ENCODE data around the gene CXorf58. TPM values are rescaled to one million over a fixed set of nuclear protein-coding genes. Genes with fewer than 3 reads are reported as not detected.
"Not testable (repeated sequence)": the region's sequence is repeated elsewhere in the genome, so short reads cannot be mapped to it uniquely, and the experiment has no call there.

Gene CXorf58
- total RNA-seq (not detected), polyA plus RNA-seq (under 1 TPM in 1 of 2 donors, not detected in 1; 0.14 TPM)

- H3K4me1 Mint-ChIP-seq: peaks cover 7 to 22% (median 13%) of the 10 kb centered on the region in 4 donors
- ChIA-PET CTCF (ENCODE audit: partially characterized antibody) (interaction anchor here (0.8 to 4.1 kb wide), 13 partner anchors 16 to 241 kb away, joined by 3 to 53 read pairs (median 4); partner anchors contain the start of genes EIF2S3, KLHL15, PRDX4 and SAT1), POLR2A (ENCODE audit: partially characterized antibody) (interaction anchor here (0.6 to 4.0 kb wide), 14 partner anchors 22 to 335 kb away, joined by 3 to 44 read pairs (median 4); partner anchors contain the start of genes ACOT9, EIF2S3, KLHL15 and PRDX4)
- peak; percentile 91 to 95 (median 92) for DNase-seq
- no peaks in the 10 kb centered on the region for H3K27me3 ChIP-seq (ENCODE audit: insufficient read depth, low read length)
- peak within 1 kb of the TSS; percentile 78 to 91 (median 84) for H3K4me3 Mint-ChIP-seq
- intact Hi-C loops (cut with micrococcal nuclease): loop anchor here (1.0 to 10.0 kb wide), 8 partner anchors 46 to 1163 kb away; partner anchors contain the start of genes EIF2S3, PRDX4 and SAT1
- no peaks in the 10 kb centered on the region for H3K36me3 ChIP-seq (ENCODE audit: insufficient read depth, low read length)
- H3K4me1 ChIP-seq (ENCODE audit: insufficient read depth, low read length): peaks cover 28% of the 10 kb centered on the region
- no peaks in the 10 kb centered on the region for H3K9me3 ChIP-seq (ENCODE audit: control insufficient read depth in 1 of 2, low read length in 2 of 2)
- H3K27ac Mint-ChIP-seq: peak within 1 kb of the TSS; percentile 88 to 96 (median 91)
- no peaks in the 10 kb centered on the region for H3K27me3 Mint-ChIP-seq
- peak within 1 kb of the TSS in 1 of 2 donors; percentile 68 for H3K4me3 ChIP-seq (ENCODE audit: low read length in 2 of 2)
- H3K36me3 Mint-ChIP-seq: no peaks in the 10 kb centered on the region
- no peaks in the 10 kb centered on the region for H3K9me3 Mint-ChIP-seq
- peak within 1 kb of the TSS; percentile 78 for H3K27ac ChIP-seq (ENCODE audit: low read depth, low read length)
These were observed at the start of gene CXorf58, which contains the start of gene APOO for GRCh38 chrX:23907498-23908218. CXorf58 (plus strand) TSS chrX:23908006; CDS start chrX:23910303, 2,297 bp downstream. APOO (minus strand) TSS chrX:23907938; CDS start chrX:23907702, 236 bp downstream.

GRCh38 chrX:23859238-23859637 is 48.6 kb upstream of the CXorf58 start:
- H3K4me1 ChIP-seq (ENCODE audit: insufficient read depth, low read length); H3K27ac ChIP-seq (ENCODE audit: low read depth, low read length); H3K27ac Mint-ChIP-seq; H3K9me3 Mint-ChIP-seq; H3K4me1 Mint-ChIP-seq; CTCF ChIA-PET (ENCODE audit: partially characterized antibody); H3K4me3 Mint-ChIP-seq; DNase-seq; H3K4me3 ChIP-seq (ENCODE audit: low read length in 2 of 2); POLR2A ChIA-PET (ENCODE audit: partially characterized antibody); H3K27me3 Mint-ChIP-seq; intact Hi-C loops (cut with micrococcal nuclease); H3K9me3 ChIP-seq (ENCODE audit: control insufficient read depth in 1 of 2, low read length in 2 of 2); H3K27me3 ChIP-seq (ENCODE audit: insufficient read depth, low read length); H3K36me3 ChIP-seq (ENCODE audit: insufficient read depth, low read length): not testable (repeated sequence)
- peaks cover 7 to 11% of the 10 kb centered on the region in 2 donors for H3K36me3 Mint-ChIP-seq

- peaks cover 9 to 14% of the 10 kb centered on the region in 2 donors for H3K36me3 Mint-ChIP-seq
- CTCF ChIA-PET (ENCODE audit: partially characterized antibody): interaction anchor here (1.5 kb wide), 1 partner anchor 40 kb away, joined by 4 read pairs; no protein-coding TSS in a partner anchor
- H3K27me3 Mint-ChIP-seq: no peaks in the 10 kb centered on the region
- peak overlapping the region in 1 of 7 donors; percentile 42 for H3K27ac Mint-ChIP-seq
- H3K27me3 ChIP-seq (ENCODE audit: insufficient read depth, low read length): no peaks in the 10 kb centered on the region
- no peaks in the 10 kb centered on the region for H3K36me3 ChIP-seq (ENCODE audit: insufficient read depth, low read length)
- H3K4me1 Mint-ChIP-seq: no peaks in the 10 kb centered on the region
- H3K9me3 Mint-ChIP-seq: peaks cover 0 to 1% (median 0%) of the 10 kb centered on the region in 8 donors
- DNase-seq: peak in 1 of 5 donors; percentile 3
- H3K4me1 ChIP-seq (ENCODE audit: insufficient read depth, low read length): no peaks in the 10 kb centered on the region
- H3K4me3 ChIP-seq (ENCODE audit: low read length in 2 of 2): no peak overlapping the region
- no peak overlapping the region for H3K27ac ChIP-seq (ENCODE audit: low read depth, low read length)
- H3K9me3 ChIP-seq (ENCODE audit: control insufficient read depth in 1 of 2, low read length in 2 of 2): no peaks in the 10 kb centered on the region
- H3K4me3 Mint-ChIP-seq: no peak overlapping the region
- intact Hi-C loops (cut with micrococcal nuclease): no loop called here
- POLR2A ChIA-PET (ENCODE audit: partially characterized antibody): no interaction called here
These were observed 46.5 kb upstream of the CXorf58 start for GRCh38 chrX:23861215-23861896.

GRCh38 chrX:23861952-23862351 is 45.9 kb upstream of the CXorf58 start:
- H3K27me3 Mint-ChIP-seq; H3K4me1 Mint-ChIP-seq; H3K9me3 Mint-ChIP-seq; H3K27me3 ChIP-seq (ENCODE audit: insufficient read depth, low read length); H3K36me3 ChIP-seq (ENCODE audit: insufficient read depth, low read length); DNase-seq; H3K9me3 ChIP-seq (ENCODE audit: control insufficient read depth in 1 of 2, low read length in 2 of 2); H3K4me3 ChIP-seq (ENCODE audit: low read length in 2 of 2); H3K4me3 Mint-ChIP-seq; POLR2A ChIA-PET (ENCODE audit: partially characterized antibody); H3K4me1 ChIP-seq (ENCODE audit: insufficient read depth, low read length); intact Hi-C loops (cut with micrococcal nuclease); H3K27ac Mint-ChIP-seq; H3K27ac ChIP-seq (ENCODE audit: low read depth, low read length); CTCF ChIA-PET (ENCODE audit: partially characterized antibody): not testable (repeated sequence)
- H3K36me3 Mint-ChIP-seq: peaks cover 7 to 14% of the 10 kb centered on the region in 2 donors

DNA sequence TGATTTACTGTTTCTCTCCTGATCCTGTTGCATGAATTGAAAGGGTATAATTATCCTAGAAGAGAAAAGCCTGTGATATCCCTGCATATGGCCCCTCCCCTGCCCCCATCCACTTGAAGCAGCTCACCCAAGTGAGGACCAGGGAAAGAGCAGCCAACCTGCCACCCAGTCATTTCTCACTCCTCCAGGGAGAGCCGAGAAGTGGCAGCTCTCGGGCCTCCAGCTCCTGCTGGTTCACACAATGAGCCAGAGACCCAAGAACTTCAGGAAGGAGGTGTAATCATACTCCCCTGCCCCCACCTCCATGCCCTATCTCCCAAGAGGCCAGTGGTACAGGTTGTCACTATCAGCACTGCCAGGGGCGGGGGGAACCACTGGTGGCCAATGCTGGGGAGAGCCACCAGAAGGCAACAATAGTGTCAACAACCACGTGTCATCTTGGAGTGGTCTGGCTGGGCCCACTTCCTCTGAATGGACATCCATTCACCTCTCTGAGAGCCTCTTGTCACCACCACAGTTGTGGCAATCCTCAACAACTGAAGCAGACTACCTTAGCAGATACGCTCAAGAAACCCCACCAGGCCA is 43.0 kb upstream of the CXorf58 start:
- CTCF ChIA-PET (ENCODE audit: partially characterized antibody): interaction anchor here (2.0 kb wide), 1 partner anchor 37 kb away, joined by 4 read pairs; no protein-coding TSS in a partner anchor

DNA sequence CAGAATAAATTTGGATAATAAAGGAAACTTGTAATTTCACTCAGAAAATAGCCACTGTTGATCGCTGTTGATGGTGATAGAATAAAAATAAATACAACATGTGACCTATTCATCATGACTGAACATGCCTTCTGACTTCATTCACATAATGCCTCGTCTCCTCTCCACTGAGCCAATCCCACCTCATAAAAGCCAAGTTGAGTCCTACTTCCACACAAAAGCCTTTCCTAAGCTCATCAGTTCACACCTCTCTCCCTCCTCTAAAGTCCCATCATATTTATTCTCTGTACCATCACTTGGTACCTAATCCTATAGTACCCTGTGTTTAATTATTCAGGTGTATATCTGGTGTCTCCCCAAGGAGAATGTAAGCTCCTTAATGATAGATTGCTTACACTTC is 37.8 kb upstream of the CXorf58 start:
- H3K36me3 Mint-ChIP-seq: peaks cover 5 to 8% of the 10 kb centered on the region in 2 donors
- Histone ChIP-seq H3K4me3 (ENCODE audit: low read length in 2 of 2) (no peak overlapping the region), H3K27me3 (ENCODE audit: insufficient read depth, low read length) (no peaks in the 10 kb centered on the region), H3K4me1 (ENCODE audit: insufficient read depth, low read length) (no peaks in the 10 kb centered on the region), H3K9me3 (ENCODE audit: control insufficient read depth in 1 of 2, low read length in 2 of 2) (no peaks in the 10 kb centered on the region), H3K27ac (ENCODE audit: low read depth, low read length) (no peak overlapping the region), H3K36me3 (ENCODE audit: insufficient read depth, low read length) (no peaks in the 10 kb centered on the region)
- DNase-seq: no peak
- ChIA-PET POLR2A (ENCODE audit: partially characterized antibody) (no interaction called here), CTCF (ENCODE audit: partially characterized antibody) (no interaction called here)
- H3K4me1 Mint-ChIP-seq: no peaks in the 10 kb centered on the region
- no peak overlapping the region for H3K4me3 Mint-ChIP-seq
- H3K27me3 Mint-ChIP-seq: no peaks in the 10 kb centered on the region
- intact Hi-C loops (cut with micrococcal nuclease): no loop called here
- no peaks in the 10 kb centered on the region for H3K9me3 Mint-ChIP-seq
- H3K27ac Mint-ChIP-seq: no peak overlapping the region

More for the DNA sequence above, 43.0 kb upstream of the CXorf58 start:
- H3K4me1 Mint-ChIP-seq: no peaks in the 10 kb centered on the region
- H3K27me3 Mint-ChIP-seq: no peaks in the 10 kb centered on the region
- H3K27ac Mint-ChIP-seq: no peak overlapping the region
- peaks cover 0 to under 1% (median 0%) of the 10 kb centered on the region in 8 donors for H3K9me3 Mint-ChIP-seq
- Histone ChIP-seq H3K27ac (ENCODE audit: low read depth, low read length) (no peak overlapping the region), H3K9me3 (ENCODE audit: control insufficient read depth in 1 of 2, low read length in 2 of 2) (no peaks in the 10 kb centered on the region), H3K36me3 (ENCODE audit: insufficient read depth, low read length) (no peaks in the 10 kb centered on the region), H3K4me3 (ENCODE audit: low read length in 2 of 2) (no peak overlapping the region), H3K27me3 (ENCODE audit: insufficient read depth, low read length) (no peaks in the 10 kb centered on the region), H3K4me1 (ENCODE audit: insufficient read depth, low read length) (no peaks in the 10 kb centered on the region)
- peak in 1 of 5 donors; percentile 20 for DNase-seq
- POLR2A ChIA-PET (ENCODE audit: partially characterized antibody): no interaction called here
- intact Hi-C loops (cut with micrococcal nuclease): no loop called here
- peaks cover 5 to 10% of the 10 kb centered on the region in 2 donors for H3K36me3 Mint-ChIP-seq
- no peak overlapping the region for H3K4me3 Mint-ChIP-seq
